Stimulated activated CD8-positive, alpha-beta memory T cell treated with anti-CD3 and anti-CD28 coated beads, Interleukin-15, amount 100 ng/mL, for 4 hours (primary cell): ENCODE measurements around the gene DGKA.
"Not testable (repeated sequence)": the region's sequence is repeated elsewhere in the genome, so short reads cannot be mapped to it uniquely, and the experiment has no call there.

ENCODE experiments used
- DNase-seq, 2 donors: peaks; one replicate each; pipeline ENCODE4 v3.0.0-alpha.2; 2020; ENCODE audit warnings: low read depth in 2 of 2

Gene DGKA

DNA sequence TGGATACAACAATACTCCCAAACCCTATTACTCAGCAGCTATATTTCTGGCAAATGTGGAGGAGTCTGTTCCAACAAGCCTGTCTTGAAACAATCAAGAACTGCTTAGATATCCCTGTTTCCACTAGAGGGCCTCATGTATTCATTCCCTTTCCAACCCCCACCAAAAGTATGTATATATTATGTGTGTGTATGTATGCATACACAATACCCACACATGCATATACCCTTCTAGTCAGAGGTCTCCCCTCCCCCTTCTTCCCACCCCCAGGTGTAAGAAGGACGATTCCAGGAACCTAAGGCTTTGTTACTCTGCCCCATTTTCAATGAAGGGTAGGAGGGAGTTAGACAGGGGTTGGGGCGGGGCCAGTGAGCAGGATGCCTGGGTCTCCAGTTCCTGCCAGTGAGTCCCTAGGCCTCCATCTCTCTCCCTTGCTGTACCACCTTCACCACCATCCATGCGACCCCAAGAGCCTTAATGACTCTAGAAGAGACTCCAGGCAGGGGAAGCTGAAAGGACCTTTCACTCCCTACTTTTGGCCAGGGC, at the start of gene DGKA:
Gene DGKA (plus strand): TSS at position 392 of the 546 bp plus-strand sequence. CDS start 5,342 bp downstream, outside the sequence.
- DNase-seq = peak; percentile 50 to 58

DNA sequence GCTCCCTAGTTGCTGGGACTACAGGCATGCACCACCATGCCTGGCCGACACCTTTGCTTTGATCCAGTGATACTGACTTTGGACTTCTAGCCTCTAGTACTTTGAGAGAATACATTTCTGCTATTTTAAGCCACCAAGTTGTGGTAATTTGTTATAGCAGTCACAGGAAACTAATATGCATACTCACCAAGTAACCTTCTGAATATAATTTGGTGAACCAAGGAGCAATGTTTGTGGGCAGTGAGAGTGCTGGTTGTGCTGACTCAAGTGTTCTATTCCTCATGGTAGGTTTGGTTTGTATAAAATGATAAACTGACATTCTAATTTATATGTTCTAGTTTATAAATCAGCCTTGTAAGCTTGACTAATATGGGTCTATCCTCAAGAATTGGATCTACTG, 45.8 kb upstream of the DGKA start:
- DNase-seq = no peak

DNA sequence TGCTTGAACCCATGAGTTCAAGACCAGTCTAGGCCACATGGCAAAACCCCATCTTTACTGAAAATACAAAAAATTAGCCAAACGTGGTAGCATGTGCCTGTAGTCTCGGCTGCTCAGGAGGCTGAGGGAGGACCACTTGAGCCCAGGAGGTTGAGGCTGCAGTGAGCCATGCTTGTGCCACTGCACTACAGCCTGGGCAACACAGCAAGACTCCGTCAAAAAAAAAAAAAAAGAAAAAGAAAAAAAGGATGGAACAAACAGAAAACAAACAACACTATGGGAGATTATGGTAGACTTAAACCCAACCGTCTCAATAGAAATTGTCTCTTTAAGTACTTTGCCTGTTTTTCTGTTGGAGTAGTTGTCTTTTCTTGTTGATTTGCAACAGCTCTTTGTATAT, 39.7 kb upstream of the DGKA start:
- DNase-seq = no peak

DNA sequence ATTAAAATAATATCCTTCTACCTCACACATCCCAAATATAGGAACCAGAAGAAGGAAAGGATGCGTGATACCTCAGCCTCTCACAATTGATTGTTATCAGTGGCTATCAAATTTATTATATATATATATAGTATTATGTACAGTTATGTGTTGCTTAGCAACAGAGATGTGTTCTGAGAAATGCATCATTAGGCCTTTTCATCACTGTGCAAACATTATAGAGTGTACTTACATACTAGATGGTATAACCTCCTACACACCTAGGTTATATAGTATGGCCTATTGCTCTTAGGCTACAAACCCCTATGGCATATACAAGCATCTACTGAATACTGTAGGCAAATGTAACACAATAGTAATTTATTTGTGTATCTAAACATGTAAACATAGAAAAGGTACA, 37.2 kb upstream of the DGKA start:
- DNase-seq = no peak

DNA sequence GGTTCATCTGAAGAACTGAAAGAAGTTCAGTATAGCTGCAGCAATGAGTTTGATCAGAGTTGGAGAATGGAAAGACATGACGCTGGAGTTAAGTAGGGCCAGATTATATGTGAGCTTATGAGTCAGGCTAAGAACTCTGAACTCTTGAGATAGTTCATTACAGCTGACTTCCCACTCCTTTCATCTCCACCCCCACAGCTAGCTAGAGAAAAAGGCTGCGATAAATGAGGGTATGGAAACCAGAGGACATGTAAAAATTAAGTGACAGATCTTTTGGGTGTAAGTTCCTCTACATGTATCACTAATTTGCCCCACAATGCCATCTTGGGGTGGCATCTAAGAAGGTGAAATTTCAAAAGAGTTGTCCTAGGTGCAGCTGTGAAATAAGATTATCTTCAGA, 31.9 kb upstream of the DGKA start:
- DNase-seq = peak in 1 of 2 donors; percentile 20

DNA sequence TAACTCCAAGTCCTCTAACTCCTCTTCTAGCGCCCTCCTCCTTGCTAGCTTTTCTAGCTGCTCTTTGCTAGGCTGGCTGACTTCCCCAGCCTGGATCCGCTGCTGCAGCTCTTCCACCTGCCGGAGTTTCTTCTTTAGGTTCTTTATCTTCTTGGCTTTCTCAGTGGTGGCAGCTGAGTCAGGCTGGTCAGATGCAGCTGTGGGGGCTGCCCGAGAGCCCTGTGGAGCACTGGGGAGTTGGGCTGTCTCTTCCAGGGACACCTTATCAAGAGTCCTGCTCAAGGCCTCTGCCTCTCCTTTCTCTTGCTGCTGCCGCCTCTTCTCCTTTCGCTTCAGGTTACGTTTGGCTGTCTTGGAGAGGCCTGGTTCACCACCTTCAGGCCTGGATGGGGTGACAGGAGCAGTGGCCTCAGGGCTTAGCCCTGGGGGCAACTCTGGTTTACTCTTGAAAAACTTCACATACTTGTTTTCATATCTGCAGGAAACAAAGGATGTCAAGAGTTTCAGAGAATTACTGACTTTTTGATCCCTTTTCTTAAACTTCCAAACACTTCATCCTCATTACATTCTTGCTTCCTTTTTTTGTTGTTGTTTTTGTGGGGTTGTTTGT, 29.0 kb upstream of the DGKA start:
- DNase-seq = no peak

DNA sequence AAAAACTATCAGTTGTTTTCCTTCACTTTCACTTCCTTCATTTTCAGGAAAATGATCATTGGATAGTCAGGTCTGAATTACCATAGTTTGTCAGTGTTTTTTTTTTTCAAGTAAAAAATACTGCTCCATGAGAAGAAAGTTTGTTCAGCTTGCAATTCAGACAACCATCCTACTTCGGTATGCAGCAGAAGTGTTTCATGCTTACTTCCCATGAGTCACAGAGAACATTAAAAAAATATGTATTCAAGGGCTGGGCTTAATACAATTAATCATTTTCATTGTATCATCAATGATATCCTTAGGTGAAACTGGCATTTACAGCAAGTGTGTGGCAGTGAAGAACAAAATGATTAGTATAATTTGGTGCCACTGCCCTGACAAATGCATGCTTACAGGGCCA, 24.9 kb upstream of the DGKA start:
- no peak for DNase-seq

DNA sequence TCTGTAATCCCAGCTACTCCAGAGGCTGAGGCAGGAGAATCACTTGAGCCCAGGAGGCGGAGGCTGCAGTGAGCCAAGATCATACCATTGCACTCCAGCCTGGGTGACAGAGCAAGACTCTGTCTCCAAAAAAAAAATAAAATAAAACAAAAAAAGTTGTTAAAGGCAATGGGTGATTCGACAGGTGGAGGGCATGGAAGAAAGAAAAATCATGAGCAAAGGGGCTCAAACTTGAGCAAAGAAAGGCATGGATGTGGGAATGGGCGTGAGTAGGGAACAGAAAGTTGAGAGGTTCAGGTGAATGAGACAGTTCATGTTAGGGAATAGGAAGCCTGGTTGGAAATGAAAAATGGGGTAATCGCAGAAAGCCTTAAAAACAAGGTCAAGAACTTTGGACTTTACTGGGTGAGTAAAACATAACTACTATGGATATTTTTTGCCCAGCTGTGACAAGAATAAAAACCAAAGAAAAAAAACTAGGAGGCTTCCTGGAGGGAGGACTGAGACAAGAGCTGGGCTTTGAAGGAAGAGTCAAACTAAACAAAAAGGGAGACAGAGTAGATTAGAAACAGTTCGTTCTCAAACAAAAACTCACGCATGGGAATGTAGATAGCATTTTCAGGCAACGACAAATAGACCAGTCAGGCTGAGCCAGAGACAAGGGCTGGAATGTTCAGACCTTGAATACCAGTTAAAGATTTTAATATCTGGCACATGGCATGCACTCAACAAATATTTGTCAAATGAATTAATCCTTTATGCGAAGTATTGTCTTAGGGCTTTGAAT, 22.0 kb upstream of the DGKA start:
- DNase-seq = no peak

DNA sequence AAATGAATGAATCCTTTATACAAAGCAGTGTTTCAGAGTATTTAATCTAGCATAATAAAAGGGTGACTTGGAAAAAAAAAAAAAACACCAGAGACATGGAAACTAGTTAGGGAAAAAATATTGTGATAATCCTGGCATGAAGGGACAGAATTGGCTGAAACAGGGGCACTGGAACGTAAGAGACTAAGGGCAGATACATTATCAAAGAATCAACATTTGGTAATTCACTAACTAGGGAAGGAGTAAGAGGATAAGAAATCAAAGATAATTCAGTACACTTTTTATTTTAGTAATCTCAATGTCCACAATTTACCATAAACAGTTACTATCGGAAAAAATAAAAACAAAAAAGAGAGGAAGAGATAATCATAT, 21.5 kb upstream of the DGKA start:
- DNase-seq = no peak

DNA sequence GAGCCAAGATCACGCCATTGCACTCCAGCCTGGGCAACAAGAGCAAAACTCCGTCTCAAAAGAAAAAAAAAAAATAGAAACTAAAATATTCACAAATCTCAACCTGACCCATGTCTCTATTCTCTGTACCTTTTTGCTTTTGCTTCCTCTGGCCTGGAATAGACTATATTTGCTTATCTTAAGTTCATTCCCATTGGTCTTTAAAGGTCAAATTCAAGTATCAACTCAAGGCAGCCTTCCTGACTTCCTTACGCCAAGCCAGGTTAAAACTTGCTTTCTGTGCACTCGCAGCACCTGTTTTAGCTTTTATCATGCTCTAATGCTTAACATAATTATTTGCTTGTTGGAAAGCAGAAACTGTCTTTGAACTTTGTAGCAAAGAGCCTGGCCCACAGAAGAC, 18.1 kb upstream of the DGKA start:
- no peak for DNase-seq

DNA sequence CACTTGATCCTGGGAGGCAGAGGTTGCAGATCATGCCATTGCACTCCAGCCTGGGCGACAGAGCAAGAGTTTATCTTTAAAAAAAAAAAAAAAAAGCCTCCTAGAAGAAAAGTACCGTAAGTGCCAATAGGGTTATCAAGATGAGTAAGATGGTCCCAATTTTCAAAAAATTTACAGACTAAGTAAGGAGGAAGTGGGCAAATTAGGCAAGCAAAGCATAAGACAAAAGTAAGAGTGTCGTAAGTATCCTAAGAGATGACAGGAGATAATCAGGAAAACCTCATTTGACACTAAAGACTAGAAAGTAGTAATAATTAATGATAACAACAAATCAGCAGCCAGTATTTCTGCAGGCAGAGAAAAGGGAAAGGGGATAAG, 15.5 kb upstream of the DGKA start:
- no peak for DNase-seq

DNA sequence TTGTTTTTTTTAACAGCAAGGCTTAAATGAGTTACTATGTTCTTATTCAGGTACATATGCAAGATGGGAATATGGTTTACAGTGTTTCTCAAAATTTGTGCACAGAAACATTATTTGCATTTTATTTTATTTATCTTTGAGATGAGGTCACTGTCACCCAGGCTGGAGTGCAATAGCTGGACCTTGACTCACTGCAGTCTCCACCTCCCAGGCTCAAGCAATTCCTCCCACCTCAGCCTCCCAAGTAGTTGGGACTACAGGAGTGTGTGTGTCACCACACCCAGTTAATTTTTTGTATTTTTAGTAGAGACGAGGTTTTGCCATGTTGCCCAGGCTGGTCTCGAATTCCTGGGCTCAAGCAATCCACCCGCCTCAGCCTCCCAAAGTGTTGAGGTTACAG, 11.9 kb upstream of the DGKA start:
- not testable (repeated sequence) for DNase-seq

DNA sequence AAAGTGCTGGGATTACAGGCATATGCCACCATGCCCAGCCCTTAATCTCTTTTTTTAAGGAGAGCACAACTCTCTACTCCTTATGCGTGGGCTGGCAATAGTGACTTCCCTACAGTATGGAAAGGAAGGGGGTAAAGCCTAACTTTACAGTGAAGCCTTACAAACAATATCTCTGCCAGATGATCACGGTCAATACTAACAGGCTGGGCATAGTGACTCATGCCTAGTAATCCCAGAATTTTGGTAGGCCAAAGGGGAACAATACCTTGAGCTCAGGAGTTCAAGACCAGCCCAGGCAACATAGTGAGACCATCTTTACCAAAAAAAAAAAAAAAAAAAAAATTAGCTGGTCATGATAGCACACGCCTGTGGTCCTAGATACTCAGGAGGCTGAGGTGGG, 8.8 kb upstream of the DGKA start:
- no peak for DNase-seq

DNA sequence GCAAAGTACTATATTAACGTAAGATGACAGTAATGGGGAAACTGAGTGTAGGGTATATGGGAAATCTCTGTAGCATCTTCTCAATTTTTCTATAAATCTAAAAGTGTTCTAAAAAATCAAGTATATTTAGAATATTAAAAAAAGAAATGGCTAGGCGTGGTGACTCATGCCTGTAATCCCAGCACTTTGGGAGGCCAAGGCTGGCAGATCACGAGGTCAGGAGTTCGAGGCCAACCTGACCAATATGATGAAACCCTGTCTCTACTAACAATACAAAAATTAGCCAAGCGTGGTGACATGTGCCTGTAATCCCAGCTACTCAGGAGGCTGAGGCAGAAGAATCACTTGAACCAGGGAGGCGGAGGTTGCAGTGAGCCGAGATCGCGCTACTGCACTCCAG, 7.3 kb upstream of the DGKA start:
- DNase-seq = not testable (repeated sequence)

DNA sequence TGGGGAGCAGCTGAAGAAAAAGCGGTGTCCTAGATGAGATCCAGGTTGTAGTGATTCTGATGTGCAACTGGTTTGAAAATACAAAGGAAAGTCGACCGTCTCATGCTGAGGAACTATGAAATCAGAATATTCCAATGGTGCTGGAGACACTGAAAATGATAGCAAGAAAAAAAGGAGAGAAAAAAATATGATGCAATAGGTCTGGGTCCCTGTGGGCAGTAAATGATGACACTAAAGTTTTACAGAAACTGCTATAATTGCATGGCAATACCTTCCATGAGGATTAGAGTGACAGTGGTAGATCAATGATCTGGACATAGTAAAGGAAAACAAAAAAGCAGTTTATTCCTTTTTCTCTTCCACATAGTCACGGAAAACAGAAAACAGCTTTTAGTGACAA, 5.6 kb upstream of the DGKA start:
- no peak for DNase-seq

DNA sequence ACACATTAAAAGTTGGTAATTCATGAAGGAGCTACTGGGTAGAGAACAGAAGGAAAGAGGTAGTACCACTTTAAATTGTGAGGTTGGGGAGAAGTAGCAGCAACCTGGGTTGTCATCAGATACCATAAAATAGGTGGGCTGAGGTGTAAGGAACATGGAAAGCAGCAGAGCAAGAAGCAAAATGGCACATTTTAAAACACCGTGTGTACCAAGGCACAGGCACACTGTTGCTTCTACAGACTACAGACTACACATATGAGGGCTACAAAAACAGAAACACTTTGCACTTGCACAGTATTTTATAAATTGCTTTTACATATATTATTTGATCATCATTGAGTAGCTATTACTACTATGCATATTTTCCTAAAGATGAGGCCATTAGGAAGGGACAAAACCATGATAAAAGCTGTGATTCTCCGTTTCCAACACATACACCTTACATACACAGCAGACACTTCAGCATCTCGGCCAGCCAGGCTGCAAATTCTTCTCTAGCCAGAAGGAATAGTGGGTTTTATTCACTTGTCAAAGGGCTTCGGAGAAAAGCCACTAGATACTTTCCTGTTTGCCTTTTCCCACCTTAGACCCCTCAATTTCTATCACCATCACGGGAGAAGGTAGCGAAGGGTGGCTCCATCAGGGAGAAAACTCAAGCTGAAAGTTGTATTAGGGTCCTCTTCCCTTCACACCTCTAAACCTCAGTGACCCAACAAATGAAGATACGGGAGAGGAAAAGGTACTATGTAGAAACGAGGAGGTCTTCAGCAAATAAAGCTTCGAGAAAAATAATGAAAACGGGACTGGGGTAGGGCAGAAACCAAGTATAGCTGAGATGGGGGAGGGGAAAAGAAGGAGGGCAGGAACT, 4.9 kb upstream of the DGKA start:
- no peak for DNase-seq

DNA sequence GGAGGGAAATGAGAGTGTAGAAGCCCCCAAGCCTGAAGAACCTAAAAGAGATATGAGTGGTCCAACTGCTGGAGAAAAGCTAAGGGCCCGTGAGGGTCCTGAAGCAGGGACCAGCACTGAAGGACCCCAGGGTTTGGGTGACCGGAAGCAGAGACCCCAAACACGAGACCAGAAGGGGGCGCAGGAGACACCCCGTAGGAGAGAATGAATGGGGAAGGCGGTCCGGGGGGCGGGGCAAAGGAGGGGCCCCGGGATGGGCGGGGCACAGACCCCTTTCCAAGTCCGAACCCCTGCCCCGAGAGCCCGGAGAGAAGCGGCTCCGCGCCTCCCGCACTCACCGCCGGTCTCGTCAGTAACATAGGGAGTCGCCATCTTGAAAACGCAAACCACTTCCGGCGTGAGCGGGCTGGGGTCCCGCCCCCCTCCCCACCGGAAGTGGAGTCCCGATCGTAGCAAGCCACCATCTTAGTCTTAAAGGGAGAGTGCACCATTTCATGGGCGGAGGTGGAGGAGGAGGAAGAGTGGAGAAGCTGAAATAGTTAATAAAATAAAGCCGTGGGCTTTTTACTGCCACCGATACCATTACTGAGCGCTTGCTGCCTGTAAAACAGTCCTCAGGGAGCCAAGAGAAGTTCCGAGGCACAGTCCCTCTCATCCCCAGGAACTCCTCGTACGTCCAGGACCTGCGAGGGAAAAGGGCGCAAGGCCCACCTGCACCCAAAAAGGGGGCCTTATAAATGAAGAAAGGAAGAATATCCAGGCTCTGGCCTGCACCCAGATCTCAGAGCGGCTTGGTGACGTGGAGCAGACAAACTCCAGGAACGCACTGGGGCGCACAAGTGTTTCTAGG, 4.0 kb upstream of the DGKA start:
- peak; percentile 77 to 81 for DNase-seq

DNA sequence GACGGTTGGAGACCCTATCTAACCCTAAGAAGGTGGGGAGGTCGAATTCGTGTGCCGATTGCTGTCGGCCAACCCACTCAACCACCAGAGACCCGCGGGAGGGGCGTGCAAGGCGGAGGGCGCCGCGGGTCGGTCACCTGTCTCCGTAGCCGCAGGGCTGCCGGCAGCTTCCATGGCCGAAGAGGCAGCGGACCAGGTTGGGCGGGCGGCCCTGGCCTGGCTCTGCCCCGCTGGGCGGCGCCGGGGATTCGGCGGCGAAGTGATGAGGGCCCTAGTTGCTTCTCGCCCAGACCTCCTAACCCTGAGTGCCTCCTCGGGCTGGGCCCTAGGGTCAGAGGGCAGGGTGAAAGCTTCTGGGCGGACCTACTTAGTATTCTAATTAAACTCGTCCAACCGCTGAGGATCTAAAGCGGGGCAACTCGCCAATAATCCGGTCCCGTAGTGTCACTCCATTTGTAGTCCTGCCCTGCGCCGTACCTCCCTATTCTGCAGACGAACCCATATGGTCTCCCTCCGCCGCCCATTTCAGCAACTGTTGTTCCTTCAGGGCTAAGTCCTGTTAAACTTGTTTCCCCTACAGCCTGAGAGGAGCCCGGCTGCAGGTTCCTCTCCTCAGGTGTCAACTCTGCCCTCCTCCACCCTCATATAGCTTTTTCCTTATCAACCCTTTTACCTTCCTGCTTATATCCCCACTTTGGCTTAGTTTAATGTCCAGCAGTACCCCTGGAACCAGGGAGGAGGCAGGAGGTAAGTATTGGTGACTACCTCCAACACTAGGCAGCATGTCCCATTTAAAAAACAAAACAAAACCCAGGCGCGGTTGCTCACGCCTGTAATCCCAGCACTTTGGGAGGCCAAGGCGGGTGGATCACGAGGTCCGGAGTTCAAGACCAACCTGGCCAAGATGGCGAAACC, 3.1 kb upstream of the DGKA start, which contains the start of gene PYM1:
Gene PYM1 (minus strand): TSS at position 307 of the 915 bp plus-strand sequence. CDS start 133 bp downstream, at position 174.
- DNase-seq = peak in 1 of 2 donors; percentile 36

DNA sequence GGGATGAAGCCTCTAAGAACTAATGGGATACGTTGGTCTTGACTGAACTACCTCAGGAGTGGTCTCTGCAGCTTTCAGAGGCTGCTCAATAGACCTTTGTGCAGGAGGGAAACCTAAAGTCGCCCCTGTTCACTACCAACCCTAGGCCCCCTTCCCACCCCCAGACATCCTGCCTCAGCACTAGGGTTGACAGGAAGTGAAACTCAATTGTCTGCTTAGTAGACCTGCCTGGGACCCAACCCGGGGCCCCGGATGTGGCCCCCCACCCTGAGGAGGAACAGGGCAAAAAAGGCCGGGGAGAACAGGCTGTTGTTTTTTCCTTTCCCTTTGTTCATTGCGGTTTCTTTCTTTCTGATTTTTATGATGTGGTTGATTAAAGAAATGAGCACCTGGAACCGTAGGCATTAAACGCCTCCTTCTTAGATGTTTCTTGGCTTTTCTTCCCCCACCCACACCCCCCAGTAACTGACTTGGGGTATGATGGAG, 1.6 kb upstream of the DGKA start:
- peak; percentile 68 to 77 for DNase-seq

DNA sequence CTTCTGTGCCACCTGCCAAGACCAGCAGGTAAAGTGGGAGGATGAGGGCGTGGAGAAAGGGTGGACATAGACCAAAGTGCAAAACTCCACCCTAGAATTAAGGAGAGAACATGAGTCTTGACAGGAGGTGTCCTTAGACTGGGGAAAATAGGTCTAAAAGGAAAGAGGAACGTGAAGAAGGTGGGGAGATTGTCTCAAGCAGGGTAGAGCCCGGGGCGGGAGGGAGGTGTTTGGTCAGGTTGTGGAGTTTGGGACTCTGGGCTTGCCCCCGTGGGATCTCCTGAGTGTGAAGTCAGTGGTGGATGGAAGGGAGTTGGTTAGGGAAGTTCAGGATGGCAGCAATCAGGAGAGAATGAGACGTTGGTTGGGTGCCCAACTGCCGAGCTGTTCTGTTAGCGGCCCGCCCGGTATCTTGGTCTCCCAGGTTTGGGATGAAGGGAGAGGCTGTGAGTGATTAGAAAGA, 386 bp downstream of the DGKA start:
- no peak for DNase-seq
